WTC11 (cell line): ENCODE measurements around the gene RBM48.

Source experiments
- CREB1 ChIP-seq: sonication (generic); formaldehyde crosslinking; IDR thresholded peaks from 2 replicates; pipeline ENCODE4 v1.8.0; 2023; ENCODE audit warnings: mild to moderate bottlenecking, missing genetic modification reagents
- CTCF ChIP-seq: fragments of 200-600 bp; IDR thresholded peaks from 2 replicates; pipeline ENCODE4 v1.8.0; 2022; ENCODE audit warnings: antibody characterized with exemption
- ELF4 ChIP-seq: sonication (generic); formaldehyde crosslinking; IDR thresholded peaks from 2 replicates; pipeline ENCODE4 v1.8.1; 2022; ENCODE audit warnings: low read depth, mild to moderate bottlenecking, moderate library complexity, missing genetic modification reagents
- FOXJ3 ChIP-seq: sonication (generic); formaldehyde crosslinking; IDR thresholded peaks from 2 replicates; pipeline ENCODE4 v1.9.0; 2021; ENCODE audit warnings: missing genetic modification reagents, mild to moderate bottlenecking, borderline replicate concordance
- FOXK1 ChIP-seq: sonication (generic); formaldehyde crosslinking; IDR thresholded peaks from 2 replicates; pipeline ENCODE4 v1.8.0; 2022; ENCODE audit warnings: mild to moderate bottlenecking, moderate library complexity, missing genetic modification reagents
- FOXP1 ChIP-seq: sonication (generic); formaldehyde crosslinking; IDR thresholded peaks from 2 replicates; pipeline ENCODE4 v1.8.0; 2022; ENCODE audit warnings: missing genetic modification reagents, mild to moderate bottlenecking, moderate library complexity, borderline replicate concordance
- MAX ChIP-seq: sonication (generic); formaldehyde crosslinking; IDR thresholded peaks from 2 replicates; pipeline ENCODE4 v1.8.0; 2022; ENCODE audit warnings: mild to moderate bottlenecking, missing genetic modification reagents
- NFYB ChIP-seq: sonication (generic); formaldehyde crosslinking; conservative IDR thresholded peaks from 2 replicates; pipeline ENCODE4 v1.8.0; 2022; ENCODE audit warnings: low read depth, missing genetic modification reagents
- TEAD4 ChIP-seq: sonication (generic); formaldehyde crosslinking; IDR thresholded peaks from 2 replicates; pipeline ENCODE4 v1.8.0; 2022; ENCODE audit warnings: mild to moderate bottlenecking, missing genetic modification reagents
- TF ChIP-seq, protein P1 (sequence below): sonication (generic); formaldehyde crosslinking; conservative IDR thresholded peaks from 2 replicates; pipeline ENCODE4 v1.8.1; 2022; ENCODE audit warnings: mild to moderate bottlenecking, missing genetic modification reagents
- TF ChIP-seq, protein P2 (sequence below): sonication (generic); formaldehyde crosslinking; IDR thresholded peaks from 2 replicates; pipeline ENCODE4 v1.8.1; 2022; ENCODE audit warnings: mild to moderate bottlenecking, missing genetic modification reagents, moderate library complexity, borderline replicate concordance
- TF ChIP-seq, protein P3 (sequence below): sonication (generic); formaldehyde crosslinking; IDR thresholded peaks from 2 replicates; pipeline ENCODE4 v1.8.1; 2023; ENCODE audit warnings: mild to moderate bottlenecking, moderate library complexity, missing genetic modification reagents
- TF ChIP-seq, protein P4 (sequence below): sonication (generic); formaldehyde crosslinking; IDR thresholded peaks from 2 replicates; pipeline ENCODE4 v1.8.1; 2022; ENCODE audit warnings: low read depth, mild to moderate bottlenecking, moderate library complexity, missing genetic modification reagents, borderline replicate concordance
- TF ChIP-seq, protein P5 (sequence below): fragments of 250-450 bp; sonication (Bioruptor Pico); IDR thresholded peaks from 2 replicates; pipeline ENCODE4 v2.1.2; 2022; ENCODE audit warnings: mild to moderate bottlenecking, moderate library complexity

- TF ChIP-seq, protein P1, sequence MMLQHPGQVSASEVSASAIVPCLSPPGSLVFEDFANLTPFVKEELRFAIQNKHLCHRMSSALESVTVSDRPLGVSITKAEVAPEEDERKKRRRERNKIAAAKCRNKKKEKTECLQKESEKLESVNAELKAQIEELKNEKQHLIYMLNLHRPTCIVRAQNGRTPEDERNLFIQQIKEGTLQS (CRISPR knock-in tag) = no peak
- no peak for TF ChIP-seq FOXP1
- no peak for TF ChIP-seq CTCF
- TF ChIP-seq MAX (CRISPR knock-in tag) = no peak
- TF ChIP-seq NFYB = no peak
- no peak for TF ChIP-seq CREB1 (CRISPR knock-in tag)
- TF ChIP-seq FOXJ3 (CRISPR knock-in tag) = no peak
- TF ChIP-seq, protein P2, sequence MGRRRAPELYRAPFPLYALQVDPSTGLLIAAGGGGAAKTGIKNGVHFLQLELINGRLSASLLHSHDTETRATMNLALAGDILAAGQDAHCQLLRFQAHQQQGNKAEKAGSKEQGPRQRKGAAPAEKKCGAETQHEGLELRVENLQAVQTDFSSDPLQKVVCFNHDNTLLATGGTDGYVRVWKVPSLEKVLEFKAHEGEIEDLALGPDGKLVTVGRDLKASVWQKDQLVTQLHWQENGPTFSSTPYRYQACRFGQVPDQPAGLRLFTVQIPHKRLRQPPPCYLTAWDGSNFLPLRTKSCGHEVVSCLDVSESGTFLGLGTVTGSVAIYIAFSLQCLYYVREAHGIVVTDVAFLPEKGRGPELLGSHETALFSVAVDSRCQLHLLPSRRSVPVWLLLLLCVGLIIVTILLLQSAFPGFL (CRISPR knock-in tag) = no peak
- no peak for TF ChIP-seq ELF4 (CRISPR knock-in tag)
- TF ChIP-seq, protein P3, sequence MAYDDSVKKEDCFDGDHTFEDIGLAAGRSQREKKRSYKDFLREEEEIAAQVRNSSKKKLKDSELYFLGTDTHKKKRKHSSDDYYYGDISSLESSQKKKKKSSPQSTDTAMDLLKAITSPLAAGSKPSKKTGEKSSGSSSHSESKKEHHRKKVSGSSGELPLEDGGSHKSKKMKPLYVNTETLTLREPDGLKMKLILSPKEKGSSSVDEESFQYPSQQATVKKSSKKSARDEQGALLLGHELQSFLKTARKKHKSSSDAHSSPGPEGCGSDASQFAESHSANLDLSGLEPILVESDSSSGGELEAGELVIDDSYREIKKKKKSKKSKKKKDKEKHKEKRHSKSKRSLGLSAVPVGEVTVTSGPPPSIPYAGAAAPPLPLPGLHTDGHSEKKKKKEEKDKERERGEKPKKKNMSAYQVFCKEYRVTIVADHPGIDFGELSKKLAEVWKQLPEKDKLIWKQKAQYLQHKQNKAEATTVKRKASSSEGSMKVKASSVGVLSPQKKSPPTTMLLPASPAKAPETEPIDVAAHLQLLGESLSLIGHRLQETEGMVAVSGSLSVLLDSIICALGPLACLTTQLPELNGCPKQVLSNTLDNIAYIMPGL (CRISPR knock-in tag) = no peak
- TF ChIP-seq, protein P4, sequence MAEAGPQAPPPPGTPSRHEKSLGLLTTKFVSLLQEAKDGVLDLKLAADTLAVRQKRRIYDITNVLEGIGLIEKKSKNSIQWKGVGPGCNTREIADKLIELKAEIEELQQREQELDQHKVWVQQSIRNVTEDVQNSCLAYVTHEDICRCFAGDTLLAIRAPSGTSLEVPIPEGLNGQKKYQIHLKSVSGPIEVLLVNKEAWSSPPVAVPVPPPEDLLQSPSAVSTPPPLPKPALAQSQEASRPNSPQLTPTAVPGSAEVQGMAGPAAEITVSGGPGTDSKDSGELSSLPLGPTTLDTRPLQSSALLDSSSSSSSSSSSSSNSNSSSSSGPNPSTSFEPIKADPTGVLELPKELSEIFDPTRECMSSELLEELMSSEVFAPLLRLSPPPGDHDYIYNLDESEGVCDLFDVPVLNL = no peak
- TF ChIP-seq FOXK1 (CRISPR knock-in tag) = no peak
- no peak for TF ChIP-seq TEAD4 (CRISPR knock-in tag)
- TF ChIP-seq, protein P5, sequence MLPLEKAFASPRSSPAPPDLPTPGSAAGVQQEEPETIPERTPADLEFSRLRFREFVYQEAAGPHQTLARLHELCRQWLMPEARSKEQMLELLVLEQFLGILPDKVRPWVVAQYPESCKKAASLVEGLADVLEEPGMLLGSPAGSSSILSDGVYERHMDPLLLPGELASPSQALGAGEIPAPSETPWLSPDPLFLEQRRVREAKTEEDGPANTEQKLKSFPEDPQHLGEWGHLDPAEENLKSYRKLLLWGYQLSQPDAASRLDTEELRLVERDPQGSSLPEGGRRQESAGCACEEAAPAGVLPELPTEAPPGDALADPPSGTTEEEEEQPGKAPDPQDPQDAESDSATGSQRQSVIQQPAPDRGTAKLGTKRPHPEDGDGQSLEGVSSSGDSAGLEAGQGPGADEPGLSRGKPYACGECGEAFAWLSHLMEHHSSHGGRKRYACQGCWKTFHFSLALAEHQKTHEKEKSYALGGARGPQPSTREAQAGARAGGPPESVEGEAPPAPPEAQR (CRISPR knock-in tag) = no peak
These were observed 32.0 kb downstream of the RBM48 start for GRCh38 chr7:92560602-92561001.
